ENCODE results near the gene BMPR2. TPM values are rescaled to one million over a fixed set of nuclear protein-coding genes. Genes with fewer than 3 reads are reported as not detected.
"Not testable (repeated sequence)": the region's sequence is repeated elsewhere in the genome, so short reads cannot be mapped to it uniquely, and the experiment has no call there.

Gene BMPR2
- polyA plus RNA-seq (ENCODE audit: insufficient read length in 12 of 12), result 10 to 100 TPM in 11 of 12 donors, not detected in 1; 30.8 to 50.1 (median 38.8) TPM
- long read RNA-seq, donor 1, partial matches to known transcripts, result 5 of 5 reads
- long read RNA-seq, donor 1, other reads (novel, unspliced or antisense), result 0 of 5 reads
- long read RNA-seq, donor 2, full-length matches to known transcripts, result 2 of 2 reads
- long read RNA-seq, donor 2, partial matches to known transcripts, result 0 of 2 reads
- long read RNA-seq, donor 2, other reads (novel, unspliced or antisense), result 0 of 2 reads
- long read RNA-seq, donor 3, result 0 reads
- long read RNA-seq, donor 4, result 0 reads
- long read RNA-seq, donor 5, full-length matches to known transcripts, result 1 of 20 reads
- long read RNA-seq, donor 5, partial matches to known transcripts, result 19 of 20 reads
- long read RNA-seq, donor 5, other reads (novel, unspliced or antisense), result 0 of 20 reads
- long read RNA-seq, donor 6, full-length matches to known transcripts, result 1 of 1 reads
- long read RNA-seq, donor 6, partial matches to known transcripts, result 0 of 1 reads
- long read RNA-seq, donor 6, other reads (novel, unspliced or antisense), result 0 of 1 reads
- long read RNA-seq, donor 7, result 0 reads
- long read RNA-seq, donor 8, full-length matches to known transcripts, result 4 of 17 reads
- long read RNA-seq, donor 8, partial matches to known transcripts, result 13 of 17 reads
- long read RNA-seq, donor 8, other reads (novel, unspliced or antisense), result 0 of 17 reads
- long read RNA-seq, donor 9, partial matches to known transcripts, result 7 of 7 reads
- long read RNA-seq, donor 9, other reads (novel, unspliced or antisense), result 0 of 7 reads
- long read RNA-seq, donor 10, full-length matches to known transcripts, result 2 of 2 reads
- long read RNA-seq, donor 10, partial matches to known transcripts, result 0 of 2 reads
- long read RNA-seq, donor 10, other reads (novel, unspliced or antisense), result 0 of 2 reads
- long read RNA-seq, donor 11, full-length matches to known transcripts, result 1 of 1 reads
- long read RNA-seq, donor 11, partial matches to known transcripts, result 0 of 1 reads
- long read RNA-seq, donor 11, other reads (novel, unspliced or antisense), result 0 of 1 reads

- DNase-seq, result peak; percentile 91
Observed at GRCh38 chr2:202375609-202376408, at the start of gene BMPR2. Gene BMPR2 (plus strand): TSS chr2:202376327. CDS start chr2:202377475, 1,148 bp downstream.

DNA sequence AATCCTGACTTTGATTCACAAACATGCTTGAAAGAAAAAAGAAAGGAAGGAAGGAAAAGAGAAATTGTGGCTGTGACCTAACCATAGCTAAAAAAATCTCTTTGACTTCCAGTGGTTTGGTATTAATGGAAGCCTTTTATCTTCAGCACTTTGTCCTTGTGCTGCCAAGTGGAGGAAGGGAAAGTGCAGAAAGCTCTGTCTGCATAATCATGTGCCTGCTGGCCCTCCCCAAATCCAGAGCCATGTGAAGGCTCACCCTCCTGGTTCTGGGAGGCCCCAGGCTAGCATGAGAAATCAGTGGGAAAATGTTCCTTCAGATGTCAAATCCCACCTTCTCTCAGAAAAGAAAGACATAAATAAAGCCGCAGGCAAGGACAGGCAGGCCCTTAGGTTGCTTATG, 48.3 kb upstream of the BMPR2 start:
- DNase-seq, result no peak

DNA sequence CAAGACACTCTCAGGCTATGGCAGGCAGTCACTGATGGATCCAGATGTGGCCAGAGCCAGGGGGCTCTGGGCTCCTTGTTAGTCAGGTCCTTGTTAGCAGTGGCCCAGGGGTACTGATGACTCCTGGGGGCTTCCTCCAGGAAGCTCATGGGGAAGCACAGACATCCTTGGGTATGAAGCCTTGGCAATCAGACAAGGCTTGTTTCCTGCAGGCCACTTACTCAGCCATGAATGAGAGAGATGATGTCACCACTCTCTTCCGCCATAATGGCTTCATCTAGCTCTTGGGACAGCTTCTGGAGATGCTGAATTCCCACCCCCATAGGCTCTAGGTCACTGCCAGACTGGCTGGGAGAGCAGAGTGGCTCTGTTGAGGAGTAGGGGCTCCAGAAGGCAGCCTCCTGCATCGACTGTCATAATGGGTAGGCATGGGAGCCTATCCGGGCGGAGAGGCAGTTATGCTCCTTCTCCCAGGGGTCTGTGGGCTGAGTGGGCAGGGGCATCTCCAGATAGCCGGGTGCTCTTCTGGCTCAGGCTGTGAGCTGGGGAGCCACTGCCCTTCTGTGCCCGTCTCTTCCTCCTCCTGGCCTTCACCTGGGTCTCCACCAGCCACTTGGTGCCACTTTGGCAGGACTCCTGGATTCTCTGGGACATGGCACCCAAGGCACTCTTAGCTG, 40.2 kb upstream of the BMPR2 start:
- DNase-seq, result no peak

- DNase-seq, result no peak
Observed at GRCh38 chr2:202337151-202337550, 39.0 kb upstream of the BMPR2 start.

GRCh38 chr2:202337706-202338346, 38.3 kb upstream of the BMPR2 start:
- DNase-seq, result no peak

GRCh38 chr2:202339071-202339870, 36.9 kb upstream of the BMPR2 start:
- no peak for DNase-seq

DNA sequence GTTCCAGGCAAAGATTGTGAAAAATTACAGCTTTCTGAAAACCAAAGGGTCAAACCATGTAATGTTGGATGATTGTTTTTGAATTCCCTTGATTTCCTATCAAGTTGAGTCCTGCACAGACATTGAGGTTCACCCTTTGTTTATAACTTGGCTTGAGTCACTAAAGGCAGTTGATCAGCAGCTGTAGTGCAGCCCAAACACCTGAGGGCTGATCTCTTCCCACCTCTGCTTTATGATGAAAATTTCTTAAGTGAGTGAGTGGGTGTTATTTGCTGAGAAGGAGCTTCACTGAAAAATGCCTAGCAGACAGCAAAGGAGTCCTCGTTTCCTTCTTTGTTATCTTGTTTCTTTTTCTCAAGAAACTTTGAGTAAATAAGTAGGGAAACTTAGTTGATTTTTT, 31.9 kb upstream of the BMPR2 start:
- no peak for DNase-seq

GRCh38 chr2:202346180-202346579, 29.9 kb upstream of the BMPR2 start:
- no peak for DNase-seq

DNA sequence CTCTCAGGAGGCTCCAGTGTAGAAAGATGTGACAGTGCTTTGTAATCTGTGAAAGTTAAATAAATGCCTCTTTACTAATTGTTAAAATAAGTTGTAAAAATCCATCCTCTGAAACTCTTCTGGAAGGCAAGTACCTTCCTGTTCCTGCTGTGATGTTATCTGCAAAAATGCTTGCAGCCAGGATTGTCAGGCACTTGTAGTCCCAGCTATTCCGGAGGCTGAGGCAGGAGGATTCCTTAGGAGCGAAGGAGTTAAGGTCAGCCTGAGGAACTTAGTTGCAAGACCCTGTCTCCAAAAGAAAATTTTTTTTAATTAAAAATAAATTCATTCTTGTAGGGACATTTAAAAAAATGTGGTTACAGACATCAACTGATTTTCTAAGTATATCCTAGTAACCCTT, 22.7 kb upstream of the BMPR2 start:
- DNase-seq, result no peak

DNA sequence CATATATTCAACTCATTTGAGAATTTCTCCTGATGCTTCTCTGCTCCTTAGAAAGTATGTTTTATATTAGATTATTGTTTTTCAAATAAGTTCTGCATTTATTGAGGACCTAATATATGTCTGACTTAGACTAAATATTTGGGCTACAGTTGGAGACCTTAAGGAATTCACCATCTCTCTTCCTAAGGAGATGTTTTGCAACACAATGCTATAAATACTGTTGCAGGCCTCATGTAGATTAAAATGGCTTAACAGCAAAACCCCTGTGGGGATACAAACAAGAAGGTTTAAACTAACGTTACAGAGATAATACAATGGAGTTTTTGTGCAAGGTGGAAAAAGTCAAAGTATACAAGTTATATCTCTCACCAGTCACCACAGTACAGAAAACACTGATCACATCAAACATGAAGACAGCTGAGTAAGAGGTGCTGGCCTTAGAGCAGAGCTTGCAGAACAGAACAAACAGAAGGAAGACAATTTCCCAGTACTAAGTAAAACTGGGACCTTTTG, 20.1 kb upstream of the BMPR2 start:
- DNase-seq, result no peak

GRCh38 chr2:202358924-202359323, 17.2 kb upstream of the BMPR2 start:
- not testable (repeated sequence) for DNase-seq

DNA sequence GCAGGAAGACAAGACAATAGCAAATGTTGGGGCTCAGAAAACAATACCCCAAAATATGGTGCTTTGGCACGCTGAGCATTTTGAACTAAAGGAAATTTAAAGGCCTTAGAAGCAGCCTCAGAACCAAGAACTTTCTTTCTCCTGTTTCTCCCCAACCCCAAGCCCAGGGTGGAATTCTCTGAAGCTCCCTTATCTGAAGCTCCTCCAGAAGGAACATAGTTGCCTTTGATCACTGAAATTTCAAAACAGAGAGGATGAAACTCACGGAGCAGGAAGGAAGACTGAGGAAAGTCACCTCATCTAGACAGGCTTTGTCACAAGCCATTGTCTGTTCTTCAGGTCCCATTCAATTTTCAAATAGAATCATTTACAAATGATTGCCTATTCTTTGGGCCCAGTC, 15.5 kb upstream of the BMPR2 start:
- DNase-seq, result no peak

DNA sequence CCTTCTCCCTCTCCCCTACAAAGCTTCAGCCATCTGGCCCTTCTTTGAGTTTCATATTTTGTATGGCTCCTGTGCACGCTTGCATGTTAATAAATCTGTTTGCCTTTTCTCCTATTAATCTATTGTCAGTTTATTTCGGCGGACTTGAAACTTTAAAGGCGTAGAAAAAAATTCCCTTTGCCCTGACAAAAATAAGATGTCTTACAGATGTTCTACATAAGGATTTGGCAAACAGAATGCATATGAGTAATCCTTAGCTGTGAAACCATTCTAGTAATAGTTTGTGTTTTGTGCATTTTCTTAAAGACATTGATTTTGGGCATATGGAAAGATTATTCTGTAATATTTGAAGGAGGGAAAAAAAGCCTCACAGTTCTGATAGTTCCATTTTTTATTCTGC, 15.0 kb upstream of the BMPR2 start:
- DNase-seq, result peak; percentile 46

DNA sequence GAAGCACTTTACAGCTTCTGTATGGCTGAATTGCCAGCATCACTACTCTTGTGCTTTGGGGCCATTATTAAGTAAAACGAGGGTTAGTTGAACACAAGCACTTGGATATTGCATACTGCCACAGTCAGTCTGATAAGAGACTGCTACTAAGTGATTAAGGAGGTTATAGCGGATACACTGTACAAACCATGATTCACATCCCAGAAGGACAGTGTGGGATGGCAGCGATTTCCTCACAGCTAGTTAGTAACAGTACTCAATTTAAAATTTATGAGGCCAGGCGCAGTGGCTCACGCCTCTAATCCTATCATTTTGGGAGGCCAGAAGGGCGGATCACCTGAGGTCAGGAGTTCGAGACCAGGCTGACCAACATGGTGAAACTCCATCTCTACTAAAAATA, 2.6 kb upstream of the BMPR2 start:
- no peak for DNase-seq

- not testable (repeated sequence) for DNase-seq
Observed at GRCh38 chr2:202374383-202374782, 1.7 kb upstream of the BMPR2 start.

GRCh38 chr2:202375033-202375608, 1.0 kb upstream of the BMPR2 start:
- peak; percentile 87 for DNase-seq

DNA sequence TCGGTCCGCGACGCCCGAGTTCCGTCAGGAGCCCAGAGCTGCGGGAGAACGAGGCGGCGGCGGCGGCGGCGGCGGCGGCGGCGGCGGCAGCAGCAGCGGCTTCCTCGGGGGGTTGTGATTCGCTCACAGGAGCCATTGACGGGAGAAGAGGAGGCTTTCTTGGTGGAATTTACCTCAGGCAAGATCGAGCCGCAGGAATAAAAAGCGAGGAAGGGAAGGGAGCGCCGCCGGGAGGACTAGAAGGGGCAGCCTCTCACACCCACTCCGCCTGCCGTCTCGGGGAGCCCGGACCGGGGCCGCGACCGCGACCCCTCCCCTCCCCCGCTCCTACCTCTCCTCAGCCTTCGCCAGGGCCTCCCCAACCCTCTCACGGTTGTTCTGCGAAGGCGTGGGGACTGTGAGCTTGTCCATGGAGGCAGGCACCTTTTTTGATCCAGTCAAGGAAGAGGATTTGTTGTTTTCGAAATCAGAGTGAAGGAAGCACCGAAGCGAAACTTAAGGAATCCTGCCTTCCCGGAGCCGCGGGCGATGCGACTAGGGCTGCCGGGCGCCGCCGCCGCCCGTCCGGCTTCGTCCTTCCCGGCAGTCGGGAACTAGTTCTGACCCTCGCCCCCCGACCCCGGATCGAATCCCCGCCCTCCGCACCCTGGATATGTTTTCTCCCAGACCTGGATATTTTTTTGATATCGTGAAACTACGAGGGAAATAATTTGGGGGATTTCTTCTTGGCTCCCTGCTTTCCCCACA, 506 bp downstream of the BMPR2 start:
- peak; percentile 57 for DNase-seq

GRCh38 chr2:202377207-202377761, 1.2 kb downstream of the BMPR2 start:
- peak; percentile 48 for DNase-seq

Data from muscle of arm (tissue), 14 donors.